ENCODE data around the gene RNF186.
"Not testable (repeated sequence)": the region's sequence is repeated elsewhere in the genome, so short reads cannot be mapped to it uniquely, and the experiment has no call there.

The RNF186 gene

DNA sequence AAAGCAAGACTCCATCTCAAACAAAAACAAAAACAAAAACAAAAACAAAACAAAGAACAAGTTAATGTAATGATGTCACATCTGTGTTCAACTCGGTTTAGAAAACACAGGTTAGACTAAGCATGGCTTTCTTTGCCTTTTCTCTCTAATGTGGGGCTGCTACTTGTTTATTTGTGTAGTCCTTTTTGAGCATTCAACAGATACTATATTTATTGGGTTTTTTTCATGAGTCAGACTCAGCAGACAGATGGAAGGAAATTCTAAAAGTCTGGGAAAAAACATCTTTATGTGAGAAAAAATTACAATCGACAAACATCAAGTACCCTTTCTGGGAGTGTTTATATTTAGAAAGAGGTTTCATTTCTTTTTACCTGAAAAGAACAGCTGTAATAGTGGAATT lies 44.8 kb upstream of the RNF186 start:
- no peak overlapping the region for H3K4me3 ChIP-seq (ENCODE audit: low read depth, low read length)
- TF ChIP-seq, protein P1, sequence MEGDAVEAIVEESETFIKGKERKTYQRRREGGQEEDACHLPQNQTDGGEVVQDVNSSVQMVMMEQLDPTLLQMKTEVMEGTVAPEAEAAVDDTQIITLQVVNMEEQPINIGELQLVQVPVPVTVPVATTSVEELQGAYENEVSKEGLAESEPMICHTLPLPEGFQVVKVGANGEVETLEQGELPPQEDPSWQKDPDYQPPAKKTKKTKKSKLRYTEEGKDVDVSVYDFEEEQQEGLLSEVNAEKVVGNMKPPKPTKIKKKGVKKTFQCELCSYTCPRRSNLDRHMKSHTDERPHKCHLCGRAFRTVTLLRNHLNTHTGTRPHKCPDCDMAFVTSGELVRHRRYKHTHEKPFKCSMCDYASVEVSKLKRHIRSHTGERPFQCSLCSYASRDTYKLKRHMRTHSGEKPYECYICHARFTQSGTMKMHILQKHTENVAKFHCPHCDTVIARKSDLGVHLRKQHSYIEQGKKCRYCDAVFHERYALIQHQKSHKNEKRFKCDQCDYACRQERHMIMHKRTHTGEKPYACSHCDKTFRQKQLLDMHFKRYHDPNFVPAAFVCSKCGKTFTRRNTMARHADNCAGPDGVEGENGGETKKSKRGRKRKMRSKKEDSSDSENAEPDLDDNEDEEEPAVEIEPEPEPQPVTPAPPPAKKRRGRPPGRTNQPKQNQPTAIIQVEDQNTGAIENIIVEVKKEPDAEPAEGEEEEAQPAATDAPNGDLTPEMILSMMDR (IDR thresholded peaks at IDR 0.05; ENCODE audit: control insufficient read depth, extremely low read depth, insufficient read depth) = no peak
- DNase-seq (ENCODE audit: low read depth) = no peak

GRCh38 chr1:19858893-19859292 lies 43.8 kb upstream of the RNF186 start:
- DNase-seq (ENCODE audit: low read depth) = no peak
- no peak overlapping the region for H3K4me3 ChIP-seq (ENCODE audit: low read depth, low read length)
- TF ChIP-seq, protein P1 (IDR thresholded peaks at IDR 0.05; ENCODE audit: control insufficient read depth, extremely low read depth, insufficient read depth) = no peak

DNA sequence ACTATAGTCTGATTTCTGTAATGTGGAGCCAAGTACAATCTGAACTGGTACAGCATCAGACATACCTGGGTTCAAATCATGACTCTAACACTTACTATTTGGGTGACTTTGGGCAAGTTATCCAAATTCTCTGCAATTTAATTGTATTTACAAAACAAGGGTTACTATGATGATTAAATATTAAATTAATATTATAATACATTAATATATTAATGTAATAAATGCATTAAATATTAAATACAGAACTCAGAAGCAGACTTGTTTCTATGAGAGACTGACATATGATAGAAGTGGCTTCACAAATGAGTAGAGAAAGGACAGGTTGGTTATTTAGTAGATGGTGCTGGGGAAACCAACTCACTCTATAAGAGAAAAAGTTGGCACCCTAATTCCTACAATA lies 39.8 kb upstream of the RNF186 start:
- TF ChIP-seq, protein P1 (IDR thresholded peaks at IDR 0.05; ENCODE audit: control insufficient read depth, extremely low read depth, insufficient read depth) = no peak
- H3K4me3 ChIP-seq (ENCODE audit: low read depth, low read length) = no peak overlapping the region
- DNase-seq (ENCODE audit: low read depth) = no peak

DNA sequence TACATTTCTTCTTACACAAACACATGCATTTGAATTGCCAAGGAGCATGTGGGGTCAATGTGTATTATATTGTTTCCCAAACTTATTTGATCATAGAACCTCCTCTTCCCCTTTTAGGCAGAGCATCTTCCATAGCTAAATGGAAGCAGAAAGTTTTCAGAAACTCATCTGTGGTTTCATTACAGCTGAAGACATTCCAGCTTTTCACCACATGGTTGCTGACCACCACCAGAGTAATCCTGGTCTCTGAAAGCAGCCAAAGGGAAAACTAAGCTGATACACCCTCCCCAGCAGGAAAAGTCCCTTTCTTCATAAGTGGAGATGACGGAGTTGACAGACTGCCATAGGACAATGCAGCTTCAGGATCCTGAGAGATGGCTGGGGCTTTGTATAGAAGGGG lies 37.0 kb upstream of the RNF186 start:
- DNase-seq (ENCODE audit: low read depth) = no peak
- no peak overlapping the region for H3K4me3 ChIP-seq (ENCODE audit: low read depth, low read length)
- TF ChIP-seq, protein P1 (IDR thresholded peaks at IDR 0.05; ENCODE audit: control insufficient read depth, extremely low read depth, insufficient read depth) = no peak

DNA sequence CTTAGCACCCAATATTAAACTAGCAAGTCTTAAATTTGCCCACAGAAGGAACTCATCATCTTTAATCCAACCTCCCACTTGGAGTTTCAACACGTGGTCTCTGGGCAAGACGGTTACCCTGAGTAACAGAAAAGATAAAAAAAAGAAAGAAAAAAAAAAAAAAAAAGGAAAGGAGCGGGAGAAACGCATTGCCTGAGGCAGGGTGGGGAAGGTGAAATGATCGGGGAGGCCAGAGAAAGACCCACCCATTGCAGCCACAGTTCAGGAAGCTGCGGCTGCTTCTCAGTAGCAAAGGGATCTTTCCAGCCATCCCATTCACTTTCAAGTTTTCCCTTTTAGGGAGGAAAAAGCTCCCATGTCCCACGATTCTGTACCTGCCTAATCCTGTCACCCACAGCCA lies 35.1 kb upstream of the RNF186 start:
- no peak for DNase-seq (ENCODE audit: low read depth)
- TF ChIP-seq, protein P1 (IDR thresholded peaks at IDR 0.05; ENCODE audit: control insufficient read depth, extremely low read depth, insufficient read depth) = no peak
- no peak overlapping the region for H3K4me3 ChIP-seq (ENCODE audit: low read depth, low read length)

- not testable (repeated sequence) for H3K4me3 ChIP-seq (ENCODE audit: low read depth, low read length); DNase-seq (ENCODE audit: low read depth)
Observed at GRCh38 chr1:19849307-19849706, 34.2 kb upstream of the RNF186 start.

DNA sequence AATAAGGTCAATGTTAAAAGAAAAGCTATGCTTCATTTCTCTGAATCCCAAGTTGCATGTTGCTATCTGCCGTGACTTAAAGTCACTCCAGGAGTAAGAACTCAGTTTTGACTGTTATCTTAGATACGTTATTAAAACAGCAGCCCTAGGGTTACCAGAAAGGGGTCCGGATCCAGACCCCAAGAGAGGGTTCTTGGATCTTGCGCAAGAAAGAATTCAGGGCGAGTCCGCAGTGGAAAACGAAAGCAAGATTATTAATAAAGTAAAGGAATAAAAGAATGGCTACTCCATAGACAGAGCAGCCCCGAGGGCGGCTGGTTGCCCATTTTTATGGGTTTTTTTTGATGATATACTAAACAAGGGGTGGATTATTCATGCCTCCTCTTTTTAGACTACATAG lies 32.3 kb upstream of the RNF186 start:
- DNase-seq (ENCODE audit: low read depth); H3K4me3 ChIP-seq (ENCODE audit: low read depth, low read length): not testable (repeated sequence)

GRCh38 chr1:19846338-19846737 lies 31.3 kb upstream of the RNF186 start:
- TF ChIP-seq, protein P1 (IDR thresholded peaks at IDR 0.05; ENCODE audit: control insufficient read depth, extremely low read depth, insufficient read depth) = no peak
- no peak for DNase-seq (ENCODE audit: low read depth)
- H3K4me3 ChIP-seq (ENCODE audit: low read depth, low read length) = no peak overlapping the region

All from LNCaP clone FGC (cell line).